LNCAP (cell line): ENCODE results near the gene EXOC3L2.

Source experiments
- CTCF ChIP-seq: fragments of 450-650 bp; IDR thresholded peaks from 2 replicates; pipeline ENCODE4 v1.5.1; 2017; ENCODE audit warnings: mild to moderate bottlenecking

EXOC3L2 gene

GRCh38 chr19:45202637-45203036, 42.6 kb downstream of the EXOC3L2 start:
- TF ChIP-seq CTCF, result no peak

GRCh38 chr19:45200568-45200967, 44.6 kb downstream of the EXOC3L2 start:
- no peak for TF ChIP-seq CTCF

- TF ChIP-seq CTCF, result no peak
These were observed 49.4 kb downstream of the EXOC3L2 start for GRCh38 chr19:45195764-45196163.

- no peak for TF ChIP-seq CTCF
These were observed 53.8 kb downstream of the EXOC3L2 start for GRCh38 chr19:45191375-45191774.

GRCh38 chr19:45189971-45190370, 55.2 kb downstream of the EXOC3L2 start:
- TF ChIP-seq CTCF, result no peak

- TF ChIP-seq CTCF, result peak; percentile 43
These were observed 57.6 kb downstream of the EXOC3L2 start for GRCh38 chr19:45187421-45188100.

GRCh38 chr19:45186509-45187334, 58.5 kb downstream of the EXOC3L2 start:
- no peak for TF ChIP-seq CTCF
